Heart right ventricle (tissue), 16 donors: ENCODE results near the gene ZFYVE28. TPM values are rescaled to one million over a fixed set of nuclear protein-coding genes. Genes with fewer than 3 reads are reported as not detected.

Source experiments
- ATAC-seq, 8 donors: fragments of 200-7000 bp; cut with Tn5 transposase; one replicate each; pipeline ENCODE4 v1.9.1; 2020; ENCODE audit warnings: mild to moderate bottlenecking in 8 of 8, moderate library complexity in 8 of 8, moderate number of reproducible peaks in 1 of 8
- DNase-seq, 2 donors: peaks; one replicate each; pipeline ENCODE4 v3.0.0-alpha.2; 2020
- H3K27ac ChIP-seq, 10 donors: fragments of 200-600 bp; sonication (generic) in 2 of 10; one replicate each; pipeline versions ENCODE4 v1.5.0 to v1.8.0; 2020 to 2022; ENCODE audit warnings: mild to moderate bottlenecking in 3 of 10
- H3K27me3 ChIP-seq, 7 donors: fragments of 200-600 bp; one replicate each; pipeline ENCODE4 v1.8.0; 2021 to 2022; ENCODE audit warnings: mild to moderate bottlenecking in 2 of 7
- H3K36me3 ChIP-seq, 9 donors: fragments of 200-600 bp; sonication (generic) in 1 of 9; one replicate each; pipeline versions ENCODE4 v1.5.0 to v1.8.0; 2020 to 2022; ENCODE audit warnings: mild to moderate bottlenecking in 2 of 9
- H3K4me1 ChIP-seq, 9 donors: fragments of 200-600 bp; sonication (generic) in 1 of 9; one replicate each; pipeline versions ENCODE4 v1.5.0 to v1.8.0; 2020 to 2022; ENCODE audit warnings: mild to moderate bottlenecking in 4 of 9
- H3K4me3 ChIP-seq, 10 donors: fragments of 200-600 bp; sonication (generic) in 2 of 10; one replicate each; pipeline versions ENCODE4 v1.5.0 to v1.8.0; 2020 to 2022; ENCODE audit warnings: mild to moderate bottlenecking in 7 of 10, moderate library complexity in 2 of 10
- H3K9me3 ChIP-seq, 11 donors: fragments of 200-600 bp in 10 of 11; sonication (generic) in 2 of 11; one replicate each; pipeline versions ENCODE4 v1.5.0 to v1.8.0; 2013 to 2022; ENCODE audit warnings: mild to moderate bottlenecking in 2 of 11, control low read depth in 1 of 11, moderate library complexity in 1 of 11
- WGBS, 2 donors: extraction: QIAGEN DNeasy Blood & Tissue Kit; methylation state at CpG; one replicate each; pipeline ENCODE4 v1.1.7; 2013; ENCODE audit warnings: inconsistent platforms in 1 of 2; 5-methylcytosine and 5-hydroxymethylcytosine counted together
- intact Hi-C, 10 donors: fragments of 100-400 bp; cut with DNase I; formaldehyde crosslinking; loops; one replicate each; pipeline versions ENCODE4 v1.11.1 to v1.14.2; 2022
- polyA plus RNA-seq, 2 donors: library from polyadenylated mRNA; stranded (reverse); fragments of 200-250 nt; gene quantifications; one replicate each; pipeline ENCODE4 v1.2.3, GENCODE V29; 2013
- total RNA-seq, 10 donors: library from RNA; stranded (reverse); fragmentation: NEBNext Ultra II Directional in 3 of 10; extraction: Animal tissue kit (Norgen Biotek cat#: 25700) in 3 of 10; gene quantifications; one replicate each; pipeline versions ENCODE4 v1.2.1 to v1.2.4, GENCODE V29; 2021 to 2023
- TF ChIP-seq, protein P1 (sequence below), 9 donors: fragments of 200-600 bp; sonication (generic) in 2 of 9; IDR thresholded peaks; one replicate each; pipeline versions ENCODE4 v1.5.0 to v1.8.0; 2021 to 2022; ENCODE audit warnings: antibody characterized with exemption in 9 of 9, mild to moderate bottlenecking in 5 of 9, moderate library complexity in 1 of 9
- donor health status: Arrhythmogenic right ventricular cardiomyopathy.
- donor health status: ischemic (EF 13 %, LVEDD 7.1; RV severe dilation, severe dysfunction).
- donor health status: healthy with polysubstance abuse.
- donor health status: DM: no; HTN: yes; CAD: no.
- donor health status: DM: no; HTN: no; CAD: no.
- donor health status: ischemic (EF 25% LVEDD 6.9; RV normal size, moderate dysfunction).
- donor health status: ischemic (EF 25% LVEDD 5.7; RV mildly dilated, moderate dysfunction).
- donor health status: healthy.
- donor health status: DM: yes; HTN: yes; CAD: no.
- donor health status: Ischemic cardiomyopathy.
- donor health status: ischemic (EF 35%, LVEDD 5.7; RV mildly dilated, moderate dysfunction).
- donor health status: nonischemic (EF 11% LVEDD 7.7; RV severe dilation, severe dysfunction).
- donor health status: DM: yes; HTN: yes; CAD: no.
- donor health status: PGD.
- donor health status: ischemic (EF 29% LVEDD 5.4; RV normal size, mild dysfunction).
- donor health status: nonischemic (EF 23%, LVEDD 6.1; RV moderate dilation, normal function).

Gene ZFYVE28
- total and polyA plus RNA-seq, 12 donors: 2.3 to 9.9 (median 3.5) TPM

DNA sequence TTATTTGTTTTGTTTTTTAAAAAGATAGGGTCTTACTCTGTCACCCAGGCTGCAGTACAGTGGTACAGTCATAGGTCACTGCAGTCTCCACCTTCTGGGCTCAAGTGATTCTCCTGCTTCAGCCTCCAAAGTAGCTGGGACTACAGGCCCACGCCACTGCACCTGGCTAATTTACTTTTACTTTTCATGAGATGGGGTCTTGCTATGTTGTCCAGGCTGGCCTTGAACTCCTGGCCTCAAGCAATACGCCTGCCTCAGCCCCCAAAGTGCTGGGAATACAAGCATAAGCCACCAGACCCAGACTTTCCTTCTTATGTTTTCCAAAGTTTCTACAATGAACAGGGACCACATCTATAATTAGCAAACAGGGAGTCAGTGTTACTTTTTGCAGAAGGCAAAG is 118.7 kb downstream of the ZFYVE28 start:
- DNase-seq (no peak), ATAC-seq (no peak)
- TF ChIP-seq, protein P1, sequence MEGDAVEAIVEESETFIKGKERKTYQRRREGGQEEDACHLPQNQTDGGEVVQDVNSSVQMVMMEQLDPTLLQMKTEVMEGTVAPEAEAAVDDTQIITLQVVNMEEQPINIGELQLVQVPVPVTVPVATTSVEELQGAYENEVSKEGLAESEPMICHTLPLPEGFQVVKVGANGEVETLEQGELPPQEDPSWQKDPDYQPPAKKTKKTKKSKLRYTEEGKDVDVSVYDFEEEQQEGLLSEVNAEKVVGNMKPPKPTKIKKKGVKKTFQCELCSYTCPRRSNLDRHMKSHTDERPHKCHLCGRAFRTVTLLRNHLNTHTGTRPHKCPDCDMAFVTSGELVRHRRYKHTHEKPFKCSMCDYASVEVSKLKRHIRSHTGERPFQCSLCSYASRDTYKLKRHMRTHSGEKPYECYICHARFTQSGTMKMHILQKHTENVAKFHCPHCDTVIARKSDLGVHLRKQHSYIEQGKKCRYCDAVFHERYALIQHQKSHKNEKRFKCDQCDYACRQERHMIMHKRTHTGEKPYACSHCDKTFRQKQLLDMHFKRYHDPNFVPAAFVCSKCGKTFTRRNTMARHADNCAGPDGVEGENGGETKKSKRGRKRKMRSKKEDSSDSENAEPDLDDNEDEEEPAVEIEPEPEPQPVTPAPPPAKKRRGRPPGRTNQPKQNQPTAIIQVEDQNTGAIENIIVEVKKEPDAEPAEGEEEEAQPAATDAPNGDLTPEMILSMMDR (IDR thresholded peaks at IDR 0.05): no peak
- Histone ChIP-seq H3K4me1 (peaks cover 0 to 9% (median 0%) of the 10 kb centered on the region in 9 donors), H3K9me3 (peaks cover 0 to 9% (median 4%) of the 10 kb centered on the region in 11 donors), H3K27me3 (no peaks in the 10 kb centered on the region), H3K36me3 (peaks cover 0 to 7% (median 0%) of the 10 kb centered on the region in 9 donors), H3K27ac (no peak overlapping the region), H3K4me3 (no peak overlapping the region)
- intact Hi-C loops: no loop called here
- 98 to 99% methylated on average over 2 of the region's 2 CpGs for WGBS, 2 donors

DNA sequence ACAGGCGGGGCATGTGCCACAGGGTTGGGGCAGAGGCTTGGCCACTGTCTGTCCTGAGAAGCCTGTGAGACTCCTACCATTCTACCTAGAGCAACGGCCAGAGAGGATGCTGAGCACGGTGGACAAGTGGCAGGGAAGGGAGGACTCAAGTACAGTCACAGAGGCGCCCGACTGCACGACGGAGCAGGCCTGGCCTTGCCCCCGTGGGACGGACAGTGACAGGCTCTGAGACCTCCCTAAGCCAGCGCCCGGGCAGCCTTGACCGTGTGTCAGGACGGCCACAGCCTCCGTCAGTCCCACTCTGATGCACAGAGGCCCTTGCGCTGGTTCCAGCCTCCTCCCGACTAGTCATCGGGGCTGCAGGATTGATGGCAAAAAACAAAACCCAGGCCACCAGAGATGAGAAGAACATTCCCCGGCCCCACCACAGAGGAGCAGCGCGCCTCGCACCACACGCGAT is 119.9 kb downstream of the ZFYVE28 start:
- Histone ChIP-seq H3K27ac (no peak overlapping the region), H3K9me3 (peaks cover 0 to 16% (median 4%) of the 10 kb centered on the region in 11 donors), H3K27me3 (no peaks in the 10 kb centered on the region), H3K4me3 (no peak overlapping the region), H3K36me3 (peaks cover 0 to 7% (median 0%) of the 10 kb centered on the region in 9 donors), H3K4me1 (peaks cover 0 to 9% (median 0%) of the 10 kb centered on the region in 9 donors)
- TF ChIP-seq, protein P1 (IDR thresholded peaks at IDR 0.05): no peak
- intact Hi-C loops: no loop called here
- no peak for DNase-seq
- no peak for ATAC-seq
- 85 to 86% methylated on average over 23 of the region's 23 CpGs for WGBS, 2 donors

DNA sequence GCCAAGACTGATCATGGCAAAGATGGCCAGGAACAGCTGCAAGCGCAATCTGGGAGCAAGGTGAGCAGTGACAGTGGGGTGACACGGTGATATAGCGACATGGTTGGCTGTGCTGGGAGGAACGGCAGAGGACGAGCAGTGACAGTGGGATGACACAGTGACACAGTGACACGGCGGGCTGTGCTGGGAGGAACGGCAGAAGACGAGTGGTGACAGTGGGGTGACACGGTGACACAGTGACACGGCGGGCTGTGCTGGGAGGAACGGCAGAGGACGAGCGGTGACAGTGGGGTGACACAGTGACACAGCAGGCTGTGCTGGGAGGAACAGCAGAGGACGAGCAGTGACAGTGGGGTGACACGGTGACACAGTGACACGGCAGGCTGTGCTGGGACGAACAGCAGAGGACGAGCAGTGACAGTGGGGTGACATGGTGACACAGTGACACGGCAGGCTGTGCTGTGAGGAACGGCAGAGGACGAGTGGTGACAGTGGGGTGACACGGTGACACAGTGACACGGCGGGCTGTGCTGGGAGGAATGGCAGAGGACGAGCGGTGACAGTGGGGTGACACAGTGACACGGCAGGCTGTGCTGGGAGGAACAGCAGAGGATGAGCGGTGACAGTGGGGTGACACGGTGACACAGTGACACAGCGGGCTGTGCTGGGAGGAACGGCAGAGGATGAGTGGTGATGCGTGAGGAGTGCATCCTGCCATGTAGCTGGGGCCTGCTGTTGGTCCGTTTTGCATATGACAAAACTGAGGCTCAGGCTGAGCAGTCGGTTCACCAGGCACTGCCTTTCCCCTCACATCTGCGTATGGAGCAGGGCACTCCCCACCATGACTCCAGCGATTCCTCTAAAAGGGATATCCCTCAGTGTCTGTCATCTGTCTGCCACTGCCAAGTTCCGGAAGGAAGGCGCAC is 120.6 kb downstream of the ZFYVE28 start:
- no peak for ATAC-seq
- peaks cover 0 to 16% (median 4%) of the 10 kb centered on the region in 11 donors for H3K9me3 ChIP-seq
- no peaks in the 10 kb centered on the region for H3K27me3 ChIP-seq
- no peak for DNase-seq
- H3K4me3 ChIP-seq: no peak overlapping the region
- 85 to 88% methylated on average over 36 to 40 of the region's 40 CpGs for WGBS, 2 donors
- intact Hi-C loops: no loop called here
- H3K27ac ChIP-seq: no peak overlapping the region
- peaks cover 0 to 9% (median 0%) of the 10 kb centered on the region in 9 donors for H3K4me1 ChIP-seq
- H3K36me3 ChIP-seq: peaks cover 0 to 7% (median 0%) of the 10 kb centered on the region in 9 donors
- TF ChIP-seq, protein P1 (IDR thresholded peaks at IDR 0.05): no peak

DNA sequence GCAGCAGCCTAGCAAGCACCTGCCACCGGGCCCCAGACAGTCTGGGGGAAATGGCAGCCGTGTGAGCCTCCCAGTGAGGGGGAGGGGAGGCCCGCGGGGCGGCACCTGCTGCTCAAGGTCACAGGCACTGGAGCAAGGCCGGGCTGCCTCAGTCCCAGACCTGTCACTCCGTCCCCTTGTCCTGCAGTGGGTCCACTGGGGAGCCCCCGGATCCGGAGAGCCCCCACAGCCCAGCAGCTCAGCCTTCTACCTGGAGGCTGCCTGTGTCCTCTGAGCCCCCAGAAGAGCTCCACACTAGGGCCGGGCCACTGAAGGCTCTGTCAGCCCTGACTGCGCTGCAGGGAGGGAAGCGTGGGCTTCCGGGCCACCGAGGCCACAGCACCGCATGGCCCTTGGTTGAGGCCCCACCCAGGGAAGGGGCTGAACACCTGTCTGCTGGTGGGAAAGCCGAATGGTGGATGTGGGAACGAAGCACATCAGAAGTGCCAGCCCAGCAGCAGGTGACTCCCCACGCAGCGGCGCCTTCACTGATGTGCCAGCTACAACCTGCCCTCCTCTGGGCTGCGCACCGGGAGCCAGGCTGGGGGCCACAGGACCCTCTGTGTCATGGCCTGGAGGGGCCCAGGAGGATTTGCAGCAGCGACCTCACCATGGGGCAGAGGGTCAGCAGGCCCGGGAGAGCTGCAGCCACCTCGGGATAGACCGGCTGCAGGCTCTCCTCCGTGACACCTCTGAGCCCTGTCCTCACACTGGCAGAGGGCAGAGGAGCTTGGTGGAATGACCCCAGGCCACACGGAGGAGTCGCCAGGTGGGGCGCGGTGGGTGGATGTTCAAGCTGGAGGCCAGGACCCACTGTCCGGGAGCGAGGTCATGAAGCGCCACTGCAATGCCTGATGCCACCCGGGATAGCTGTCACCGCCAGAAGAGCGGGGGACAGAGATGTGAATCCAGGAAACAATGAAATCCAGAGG is 121.5 kb downstream of the ZFYVE28 start:
- no peak overlapping the region for H3K27ac ChIP-seq
- peaks cover 0 to 9% (median 0%) of the 10 kb centered on the region in 11 donors for H3K9me3 ChIP-seq
- H3K4me1 ChIP-seq: peaks cover 0 to 9% (median 0%) of the 10 kb centered on the region in 9 donors
- WGBS, 2 donors: 85% methylated on average over 37 of the region's 37 CpGs
- H3K36me3 ChIP-seq: no peaks in the 10 kb centered on the region
- intact Hi-C loops: no loop called here
- DNase-seq (peak in 1 of 2 donors; percentile 42), ATAC-seq (peak in 7 of 8 donors; percentile 37 to 78 (median 55))
- no peaks in the 10 kb centered on the region for H3K27me3 ChIP-seq
- no peak overlapping the region for H3K4me3 ChIP-seq
- TF ChIP-seq, protein P1 (IDR thresholded peaks at IDR 0.05): no peak
